SHP77 (cell line): ENCODE measurements around the gene ZNRF1.
A peak's percentile ranks its signal among the peaks of the same experiment; 100 is the strongest.
"Not testable (repeated sequence)": the region's sequence is repeated elsewhere in the genome, so short reads cannot be mapped to it uniquely, and the experiment has no call there.

Experiments
- DNase-seq, 2 experiments: peaks; one replicate each; lab custom pipeline; 2025; lab: John Stamatoyannopoulos, UW

The ZNRF1 gene

GRCh38 chr16:75114946-75115825, 116.4 kb downstream of the ZNRF1 start:
- DNase-seq: no peak

- peak; percentile 66 to 85 for DNase-seq
Observed at GRCh38 chr16:75116081-75116910, 117.5 kb downstream of the ZNRF1 start, which contains the start of gene LDHD. TSS of gene LDHD (minus strand) at chr16:75116780. CDS start at chr16:75116720, 60 bp downstream.

- no peak for DNase-seq
Observed at GRCh38 chr16:75116911-75117245, 118.1 kb downstream of the ZNRF1 start.

- no peak for DNase-seq
Observed at GRCh38 chr16:75118943-75119539, 120.2 kb downstream of the ZNRF1 start.

GRCh38 chr16:75120253-75120652, 121.4 kb downstream of the ZNRF1 start:
- no peak for DNase-seq

GRCh38 chr16:75121949-75122568, 123.2 kb downstream of the ZNRF1 start:
- DNase-seq: no peak

- DNase-seq: no peak
Observed at GRCh38 chr16:75122609-75123008, 123.8 kb downstream of the ZNRF1 start.

GRCh38 chr16:75127713-75128415, 129.0 kb downstream of the ZNRF1 start:
- DNase-seq: no peak

GRCh38 chr16:75129421-75130149, 130.8 kb downstream of the ZNRF1 start:
- DNase-seq: not testable (repeated sequence)

- DNase-seq: no peak
Observed at GRCh38 chr16:75130150-75130771, 131.4 kb downstream of the ZNRF1 start.

- no peak for DNase-seq
Observed at GRCh38 chr16:75131081-75131480, 132.3 kb downstream of the ZNRF1 start.

DNA sequence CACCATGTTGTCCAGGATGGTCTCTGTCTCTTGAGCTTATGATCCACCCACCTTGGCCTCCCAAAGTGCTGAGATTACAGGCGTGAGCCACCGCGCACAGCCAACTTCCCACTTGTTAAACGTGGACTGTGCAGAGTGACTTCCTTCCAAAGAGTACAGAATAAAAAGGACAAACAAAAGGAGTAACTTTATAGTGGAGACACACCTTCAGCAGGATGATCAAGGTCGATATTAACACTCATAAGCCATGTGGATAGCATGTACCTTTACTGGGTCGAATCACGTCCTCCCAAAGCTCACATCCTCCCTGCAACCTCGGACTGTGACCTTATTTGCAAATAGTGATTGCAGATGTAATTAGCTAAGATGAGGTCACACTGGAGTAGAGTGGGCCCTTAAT, 139.4 kb downstream of the ZNRF1 start:
- DNase-seq: no peak

- peak in 1 of 2 experiments; percentile 23 for DNase-seq
Observed at GRCh38 chr16:75138636-75139035, 139.8 kb downstream of the ZNRF1 start.

DNA sequence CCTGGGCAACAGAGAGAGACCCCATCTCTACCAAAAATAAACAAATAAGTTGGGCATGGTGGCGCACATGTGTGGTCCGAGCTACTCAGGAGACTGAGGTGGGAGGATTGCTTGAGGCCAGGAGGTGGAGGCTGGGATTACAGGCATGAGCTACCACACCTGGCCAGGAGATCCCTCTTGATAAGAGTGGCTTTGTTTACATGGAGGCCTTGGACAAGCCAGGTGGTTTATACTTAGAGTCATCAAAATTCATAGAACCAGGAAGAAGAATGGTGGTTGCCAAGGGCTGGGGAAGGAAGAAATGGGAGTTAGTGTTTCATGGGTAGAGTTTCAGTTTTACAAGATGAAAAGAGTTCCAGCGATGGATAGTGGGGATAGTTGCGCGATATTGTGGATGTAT, 140.7 kb downstream of the ZNRF1 start:
- peak in 1 of 2 experiments; percentile 29 for DNase-seq

DNA sequence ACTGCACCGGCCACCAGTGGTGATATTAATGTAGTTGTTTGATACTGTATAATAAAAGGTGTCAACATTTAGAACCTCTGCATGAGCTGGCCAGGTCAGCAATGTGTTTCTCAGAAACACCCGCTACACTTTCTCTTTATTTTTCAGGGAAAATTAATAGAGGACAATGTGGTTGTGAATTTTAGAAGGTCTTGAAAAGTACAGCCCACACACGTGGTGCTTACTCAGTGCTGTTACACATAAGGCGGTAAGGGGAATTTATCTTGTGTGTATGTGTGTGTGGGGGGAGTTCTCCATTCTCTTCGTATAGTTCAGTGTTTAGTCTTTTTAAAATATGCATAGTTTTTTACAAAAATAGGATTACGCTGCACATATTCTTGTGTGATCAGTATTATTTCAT, 145.1 kb downstream of the ZNRF1 start:
- DNase-seq: no peak

DNA sequence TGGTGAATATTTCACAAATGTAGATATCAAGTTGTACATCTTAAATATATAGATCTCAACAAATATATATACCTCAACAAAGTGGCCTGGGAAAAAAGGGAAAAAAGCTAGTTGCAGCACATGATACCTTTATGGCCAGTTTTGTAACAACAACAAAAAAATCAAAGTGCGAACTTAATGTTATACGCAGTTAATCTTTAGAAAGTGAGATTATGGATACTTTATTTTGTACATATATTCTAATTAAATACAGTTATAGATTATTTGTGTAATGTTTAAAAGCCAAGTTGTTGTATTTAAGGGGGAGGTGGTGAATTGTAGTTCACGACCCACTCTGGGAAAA, 149.1 kb downstream of the ZNRF1 start:
- DNase-seq: no peak

GRCh38 chr16:75148311-75149195, 149.7 kb downstream of the ZNRF1 start, which contains the start of gene ZFP1:
TSS of gene ZFP1 (plus strand) at chr16:75148524. CDS start at chr16:75152952, 4,428 bp downstream.
- peak; percentile 96 to 98 for DNase-seq

- DNase-seq: no peak
Observed at GRCh38 chr16:75151798-75152197, 153.0 kb downstream of the ZNRF1 start.

DNA sequence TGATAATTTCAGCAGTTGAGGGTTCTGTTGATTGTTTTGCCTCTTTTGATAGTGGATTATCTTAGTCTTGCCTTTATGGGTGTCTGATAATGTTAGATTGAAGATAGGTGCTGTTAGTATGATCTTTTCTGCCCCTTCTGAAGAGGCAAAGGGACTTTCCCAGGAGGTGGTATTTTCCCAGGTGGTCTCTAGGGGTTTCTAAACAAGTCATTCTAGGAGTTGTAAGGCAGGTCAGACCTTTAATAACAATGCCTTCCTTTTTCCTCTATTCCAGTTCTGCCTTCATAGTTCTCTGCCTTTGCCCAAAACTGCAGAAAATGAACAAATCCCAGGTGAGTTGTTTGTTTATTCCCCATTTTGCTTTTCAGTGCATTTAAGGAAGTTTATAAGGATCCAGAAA, 153.8 kb downstream of the ZNRF1 start:
- no peak for DNase-seq
